Neural progenitor cell (in vitro differentiated cells): ENCODE data around the gene PCYOX1L.

Experiments
- CTCF ChIP-seq: fragments of 200-600 bp; sonication (generic); IDR thresholded peaks from 2 replicates; pipeline ENCODE4 v1.5.1; 2017; ENCODE audit warnings: antibody characterized with exemption, mild to moderate bottlenecking
- EZH2 ChIP-seq: fragments of 200-600 bp; sonication (generic); IDR thresholded peaks from 2 replicates; pipeline ENCODE4 v1.6.1; 2017; ENCODE audit warnings: antibody characterized with exemption, mild to moderate bottlenecking, moderate library complexity

GRCh38 chr5:149360272-149360671 lies 2.4 kb downstream of the PCYOX1L start:
- TF ChIP-seq CTCF = no peak
- no peak for TF ChIP-seq EZH2
